Measurements from ENCODE around the gene ELOVL1. TPM values are rescaled to one million over a fixed set of nuclear protein-coding genes. Genes with fewer than 3 reads are reported as not detected.

The ELOVL1 gene
- total and polyA plus RNA-seq, 12 donors = 18.4 to 82.0 (median 28.3) TPM

GRCh38 chr1:43392702-43393101, 24.9 kb upstream of the ELOVL1 start:
- ATAC-seq = no peak
- Histone ChIP-seq H3K4me1 (peaks cover 9 to 32% (median 27%) of the 10 kb centered on the region in 9 donors), H3K9me3 (no peaks in the 10 kb centered on the region), H3K4me3 (no peak overlapping the region), H3K27ac (no peak overlapping the region), H3K27me3 (no peaks in the 10 kb centered on the region), H3K36me3 (peaks cover 0 to 48% (median 3%) of the 10 kb centered on the region in 9 donors)
- intact Hi-C loops (cut with DNase I) = no loop called here
- no peak for TF ChIP-seq CTCF (IDR thresholded peaks at IDR 0.05)
- WGBS, 2 donors = 67 to 68% methylated on average over 3 of the region's 3 CpGs
- DNase-seq = no peak

DNA sequence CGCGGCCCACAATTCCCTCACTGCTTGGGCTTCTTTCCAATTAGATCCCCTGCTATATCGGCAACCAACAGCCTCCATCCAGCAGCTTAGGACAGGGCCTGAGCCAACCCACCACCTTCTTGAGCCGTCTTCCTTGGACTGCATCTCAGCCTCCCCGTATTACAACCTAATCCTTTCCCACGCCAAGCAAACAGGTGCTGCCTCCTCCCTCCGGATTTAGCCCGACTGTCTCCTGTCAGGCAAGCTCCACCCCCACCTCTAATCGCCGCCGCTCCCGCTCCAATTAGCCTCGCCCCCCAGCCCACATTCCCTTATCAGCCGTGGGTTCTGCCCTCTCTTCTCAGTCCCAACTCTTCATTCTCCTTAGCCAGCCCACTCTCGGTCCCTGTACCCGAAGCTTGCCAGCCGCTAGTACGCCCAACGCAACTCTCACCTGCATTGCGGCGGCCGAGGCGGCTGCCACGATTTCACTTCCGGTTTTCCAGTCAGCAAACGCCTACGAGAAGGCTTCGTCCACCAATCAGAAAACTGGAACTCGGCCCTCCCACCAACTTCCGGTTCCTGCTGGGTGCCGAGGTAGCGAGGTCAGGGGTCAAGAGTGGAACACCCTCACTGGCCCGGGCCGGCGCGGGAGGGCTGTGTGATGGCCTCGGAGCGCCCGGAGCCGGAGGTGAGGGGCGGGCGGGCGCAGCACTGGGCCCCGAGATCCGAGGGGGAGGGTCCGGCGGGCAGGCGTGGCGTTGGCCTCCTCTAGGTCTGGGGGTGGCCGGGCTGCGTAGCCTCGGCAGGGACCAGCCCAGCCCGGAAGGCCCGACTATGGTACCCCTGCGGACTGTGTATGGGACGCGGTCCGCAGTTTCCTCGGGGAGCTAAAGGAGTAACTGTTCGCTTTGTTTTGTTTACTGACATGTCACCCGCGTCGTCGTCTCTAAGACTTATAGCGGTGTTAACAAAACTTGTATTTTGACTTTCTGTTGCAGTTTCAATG, 21.8 kb upstream of the ELOVL1 start, which contains the start of the genes MED8 and SZT2:
TSS of gene MED8 (minus strand) at position 475 of the 988 bp plus-strand sequence. CDS start at position 439, 36 bp downstream.
TSS of gene SZT2 (plus strand) at position 574 of the 988 bp plus-strand sequence. CDS start at position 644, 70 bp downstream.
- H3K36me3 ChIP-seq = peaks cover 0 to 53% (median 25%) of the 10 kb centered on the region in 9 donors
- no peaks in the 10 kb centered on the region for H3K9me3 ChIP-seq
- H3K4me3 ChIP-seq = peak within 1 kb of the TSS; percentile 68 to 94 (median 78)
- no peaks in the 10 kb centered on the region for H3K27me3 ChIP-seq
- DNase-seq = peak; percentile 93 to 97
- intact Hi-C loops (cut with DNase I) = loop anchor here in 4 of 10 donors (1.0 to 10.0 kb wide), 3 partner anchors 21 to 162 kb away; partner anchors contain the start of gene ELOVL1 (in 1 of the 4)
- no peak for TF ChIP-seq CTCF (IDR thresholded peaks at IDR 0.05)
- WGBS, 2 donors = 0% methylated on average over 65 of the region's 65 CpGs
- peak; percentile 97 to 99 (median 99) for ATAC-seq
- H3K27ac ChIP-seq = peak within 1 kb of the TSS; percentile 52 to 94 (median 88)
- H3K4me1 ChIP-seq = peaks cover 9 to 36% (median 28%) of the 10 kb centered on the region in 9 donors

GRCh38 chr1:43388613-43389012, 20.8 kb upstream of the ELOVL1 start:
- H3K36me3 ChIP-seq = peaks cover 0 to 53% (median 35%) of the 10 kb centered on the region in 9 donors
- H3K27me3 ChIP-seq = no peaks in the 10 kb centered on the region
- peak overlapping the region; percentile 68 to 94 (median 78) for H3K4me3 ChIP-seq
- no peak for ATAC-seq
- H3K4me1 ChIP-seq = peaks cover 9 to 36% (median 28%) of the 10 kb centered on the region in 9 donors
- no peak for DNase-seq
- H3K9me3 ChIP-seq = no peaks in the 10 kb centered on the region
- WGBS, 2 donors = 52% methylated on average over 3 of the region's 3 CpGs
- peak overlapping the region in 4 of 10 donors; percentile 88 to 94 (median 90) for H3K27ac ChIP-seq
- TF ChIP-seq CTCF (IDR thresholded peaks at IDR 0.05) = no peak
- intact Hi-C loops (cut with DNase I) = loop anchor here in 4 of 10 donors (1.0 to 10.0 kb wide), 3 partner anchors 20 to 161 kb away; partner anchors contain the start of gene ELOVL1 (in 1 of the 4)

DNA sequence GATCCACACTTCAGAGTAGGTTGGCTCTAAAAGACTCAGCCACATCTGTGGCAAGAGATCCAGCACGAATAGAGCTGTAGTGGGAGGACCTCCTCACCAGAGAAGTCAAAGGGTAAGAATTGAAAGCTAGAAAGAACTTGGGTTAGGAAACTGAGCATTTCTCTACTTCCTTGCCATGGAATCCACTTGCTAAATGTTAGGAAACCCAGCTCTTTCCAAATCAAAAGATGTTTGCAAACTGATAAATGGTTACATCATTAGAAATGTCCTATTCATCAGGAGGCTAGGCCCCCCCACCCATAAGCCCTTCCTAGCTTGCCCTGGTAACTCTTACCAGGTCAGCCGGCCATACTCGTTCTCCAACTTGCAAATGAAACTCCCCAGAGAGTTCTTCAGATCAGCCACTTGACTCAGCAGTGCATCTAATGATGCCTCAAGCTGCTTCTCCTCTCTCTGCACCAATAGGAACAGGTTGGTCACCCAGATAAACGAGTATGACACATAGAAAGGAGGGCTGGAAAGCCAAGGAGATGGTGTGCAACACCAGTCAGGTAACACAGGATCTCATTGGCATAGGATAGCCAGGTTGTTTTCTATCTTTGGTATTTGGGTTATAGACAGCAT, 20.3 kb upstream of the ELOVL1 start:
- no peaks in the 10 kb centered on the region for H3K9me3 ChIP-seq
- H3K36me3 ChIP-seq = peaks cover 0 to 53% (median 40%) of the 10 kb centered on the region in 9 donors
- H3K27me3 ChIP-seq = no peaks in the 10 kb centered on the region
- DNase-seq (no peak), ATAC-seq (no peak)
- peaks cover 9 to 40% (median 31%) of the 10 kb centered on the region in 9 donors for H3K4me1 ChIP-seq
- intact Hi-C loops (cut with DNase I) = loop anchor here in 3 of 10 donors (5.0 to 10.0 kb wide), 2 partner anchors 153 to 161 kb away; no protein-coding TSS in a partner anchor
- 55 to 57% methylated on average over 4 of the region's 4 CpGs for WGBS, 2 donors
- no peak for TF ChIP-seq CTCF (IDR thresholded peaks at IDR 0.05)
- H3K27ac ChIP-seq = peak overlapping the region in 3 of 10 donors; percentile 88 to 94 (median 89)
- peak overlapping the region in 6 of 10 donors; percentile 68 to 94 (median 76) for H3K4me3 ChIP-seq

All from heart right ventricle (tissue), 16 donors.